Panc1 (cell line): ENCODE results near the gene MN1. TPM values are rescaled to one million over a fixed set of nuclear protein-coding genes. Genes with fewer than 3 reads are reported as not detected.

Experiments
- ATAC-seq: fragments of 200-7000 bp; cut with Tn5 transposase; 2 replicates; pipeline ENCODE4 v1.9.1; 2020; ENCODE audit warnings: mild to moderate bottlenecking, moderate library complexity
- BruUV-seq: library from RNA; stranded (reverse); fragments of 400-500 nt; replicated peaks from 2 replicates; lab custom pipeline; 2021; lab: Mats Ljungman, UMichigan
- CTCF ChIA-PET: fragments of 300-600 bp; sonication (Branson Sonifier 250); formaldehyde crosslinking; loops from one replicate; lab custom pipeline; 2022; ENCODE audit warnings: antibody characterized with exemption; lab: Charles Lee
- POLR2A ChIA-PET: fragments of 300-600 bp; sonication (Branson Sonifier 250); formaldehyde crosslinking; loops from one replicate; lab custom pipeline; 2022; ENCODE audit warnings: antibody characterized with exemption; lab: Charles Lee
- DNase-seq: peaks from one replicate; pipeline ENCODE4 v3.0.0-alpha.2; 2010; ENCODE audit warnings: low read depth, low spot score
- H3K27ac ChIP-seq: 2 replicates; pipeline ENCODE4 v1.5.1; 2011; ENCODE audit warnings: mild to moderate bottlenecking, low read length, inconsistent platforms
- H3K27me3 ChIP-seq: fragments of 200-500 bp; sonication (Bioruptor generic); 2 replicates; pipeline ENCODE4 v1.6.0; 2014; ENCODE audit warnings: low read length, inconsistent platforms; ENCODE audit not compliant: control insufficient read depth, insufficient read depth
- H3K36me3 ChIP-seq: fragments of 200-500 bp; sonication (Bioruptor generic); 2 replicates; pipeline ENCODE4 v1.5.1; 2014; ENCODE audit warnings: inconsistent platforms, mild to moderate bottlenecking, low read length, moderate library complexity; ENCODE audit not compliant: control insufficient read depth, insufficient read depth
- H3K4me1 ChIP-seq: 2 replicates; pipeline ENCODE4 v1.5.1; 2011; ENCODE audit warnings: inconsistent platforms, mild to moderate bottlenecking, low read length, moderate library complexity; ENCODE audit not compliant: control insufficient read depth, insufficient read depth
- H3K4me3 ChIP-seq, 2 experiments: 2 replicates each; pipeline ENCODE4 v1.5.1; 2011 to 2012; ENCODE audit warnings: low read depth in 2 of 2, low read length in 2 of 2, mild to moderate bottlenecking in 2 of 2, inconsistent platforms in 1 of 2, moderate library complexity in 1 of 2
- H3K9me3 ChIP-seq: fragments of 200-500 bp; sonication (Bioruptor generic); 2 replicates; pipeline ENCODE4 v1.5.1; 2014; ENCODE audit warnings: low read depth, mild to moderate bottlenecking, inconsistent platforms, low read length, moderate library complexity; ENCODE audit not compliant: control insufficient read depth, insufficient read depth
- CTCF ChIP-seq: fragments of 450-650 bp; IDR thresholded peaks from 2 replicates; pipeline ENCODE4 v1.5.1; 2017; ENCODE audit warnings: mild to moderate bottlenecking
- POLR2AphosphoS5 ChIP-seq: IDR thresholded peaks from 2 replicates; pipeline ENCODE4 v1.6.1; 2012; ENCODE audit warnings: mild to moderate bottlenecking, low read depth, low read length, moderate library complexity
- REST ChIP-seq, 2 experiments: IDR thresholded peaks; 2 replicates each; pipeline ENCODE4 v1.6.1; 2011 to 2012; ENCODE audit warnings: low read depth in 2 of 2, control low read depth in 1 of 2, low read length in 1 of 2, mild to moderate bottlenecking in 1 of 2, moderate library complexity in 1 of 2; ENCODE audit not compliant: insufficient read depth in 1 of 2
- SIN3A ChIP-seq: IDR thresholded peaks from 2 replicates; pipeline ENCODE4 v1.6.1; 2012; ENCODE audit warnings: low read depth, mild to moderate bottlenecking, low read length, moderate library complexity, borderline replicate concordance; ENCODE audit not compliant: insufficient read depth
- TCF7L2 ChIP-seq: IDR thresholded peaks from 2 replicates; pipeline ENCODE4 v1.6.1; 2011; ENCODE audit warnings: mild to moderate bottlenecking, low read depth, low read length, inconsistent platforms
- in situ Hi-C: cut with HindIII; loops from 2 replicates; pipeline ENCODE4 v1.10.0; 2016; ENCODE audit warnings: low sequenced_read_pairs, low pct_unique_long_range_greater_than_20kb
- intact Hi-C: fragments of 100-400 bp; cut with micrococcal nuclease; formaldehyde crosslinking; loops from one replicate; pipeline ENCODE4 v1.10.0; 2022; ENCODE audit not compliant: unreplicated experiment
- total RNA-seq: library from RNA; stranded (reverse); gene quantifications from one replicate; pipeline ENCODE4 v1.2.1, GENCODE V29; 2021; ENCODE audit not compliant: unreplicated experiment

Gene MN1
- total RNA-seq, 1 experiment from 2014 or later = 0.51 TPM

- H3K27me3 ChIP-seq = no peaks in the 10 kb centered on the region
- CTCF ChIA-PET = no interaction called here
- H3K27ac ChIP-seq = no peak overlapping the region
- no peaks in the 10 kb centered on the region for H3K9me3 ChIP-seq
- ATAC-seq (no peak), DNase-seq (no peak)
- in situ Hi-C loops = no loop called here
- no TSS peak for BruUV-seq
- no peaks in the 10 kb centered on the region for H3K36me3 ChIP-seq
- TF ChIP-seq SIN3A (no peak), CTCF (no peak), REST (IDR thresholded peaks at IDR 0.05; ENCODE audit: insufficient read depth in 1 of 2, low read depth in 2 of 2, low read length in 1 of 2) (no peak), TCF7L2 (no peak), POLR2AphosphoS5 (no peak)
- H3K4me1 ChIP-seq = no peaks in the 10 kb centered on the region
- intact Hi-C loops = no loop called here
- H3K4me3 ChIP-seq = no peak overlapping the region
- POLR2A ChIA-PET = interaction anchor here (0.6 kb wide), 1 partner anchor 179 kb away, joined by 9 read pairs; no protein-coding TSS in a partner anchor
These were observed 24.4 kb downstream of the MN1 start for GRCh38 chr22:27777128-27777527.

- Histone ChIP-seq H3K9me3 (no peaks in the 10 kb centered on the region), H3K27ac (no peak overlapping the region), H3K27me3 (no peaks in the 10 kb centered on the region), H3K4me3 (no peak overlapping the region), H3K4me1 (no peaks in the 10 kb centered on the region), H3K36me3 (no peaks in the 10 kb centered on the region)
- TF ChIP-seq SIN3A = no peak
- no peak for TF ChIP-seq CTCF
- TF ChIP-seq TCF7L2 = no peak
- TF ChIP-seq POLR2AphosphoS5 = no peak
- no peak for TF ChIP-seq REST (IDR thresholded peaks at IDR 0.05; ENCODE audit: insufficient read depth in 1 of 2, low read depth in 2 of 2, low read length in 1 of 2)
- DNase-seq = no peak
- no peak for ATAC-seq
- POLR2A ChIA-PET = no interaction called here
- CTCF ChIA-PET = no interaction called here
- no TSS peak for BruUV-seq
- in situ Hi-C loops = no loop called here
- intact Hi-C loops = no loop called here
These were observed 25.0 kb downstream of the MN1 start for GRCh38 chr22:27776650-27776958.
